ENCODE measurements around the gene DUSP10.

DNA sequence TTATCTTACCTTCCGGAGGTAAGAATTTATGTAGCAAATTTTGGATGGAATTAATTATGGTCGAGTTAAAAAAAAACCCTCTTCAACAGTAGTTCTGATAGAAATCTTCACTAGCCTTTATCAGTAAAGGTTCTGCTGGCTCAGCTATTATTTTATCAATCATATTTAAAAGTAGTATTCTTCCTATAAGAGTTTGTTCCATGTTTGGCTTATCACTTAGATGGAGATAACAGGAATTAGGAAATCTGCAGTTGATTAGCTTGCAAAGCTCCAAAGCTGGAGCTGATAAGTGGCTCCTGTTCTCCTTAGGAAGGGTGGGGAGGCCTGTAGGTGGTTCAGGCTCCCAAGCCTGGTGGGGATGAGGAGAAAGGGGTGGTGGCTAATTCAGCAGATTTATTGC, 31.5 kb upstream of the DUSP10 start:
- TF ChIP-seq EZH2 (IDR thresholded peaks at IDR 0.05; ENCODE audit: borderline replicate concordance, low read length), result no peak
- TF ChIP-seq, protein P1, sequence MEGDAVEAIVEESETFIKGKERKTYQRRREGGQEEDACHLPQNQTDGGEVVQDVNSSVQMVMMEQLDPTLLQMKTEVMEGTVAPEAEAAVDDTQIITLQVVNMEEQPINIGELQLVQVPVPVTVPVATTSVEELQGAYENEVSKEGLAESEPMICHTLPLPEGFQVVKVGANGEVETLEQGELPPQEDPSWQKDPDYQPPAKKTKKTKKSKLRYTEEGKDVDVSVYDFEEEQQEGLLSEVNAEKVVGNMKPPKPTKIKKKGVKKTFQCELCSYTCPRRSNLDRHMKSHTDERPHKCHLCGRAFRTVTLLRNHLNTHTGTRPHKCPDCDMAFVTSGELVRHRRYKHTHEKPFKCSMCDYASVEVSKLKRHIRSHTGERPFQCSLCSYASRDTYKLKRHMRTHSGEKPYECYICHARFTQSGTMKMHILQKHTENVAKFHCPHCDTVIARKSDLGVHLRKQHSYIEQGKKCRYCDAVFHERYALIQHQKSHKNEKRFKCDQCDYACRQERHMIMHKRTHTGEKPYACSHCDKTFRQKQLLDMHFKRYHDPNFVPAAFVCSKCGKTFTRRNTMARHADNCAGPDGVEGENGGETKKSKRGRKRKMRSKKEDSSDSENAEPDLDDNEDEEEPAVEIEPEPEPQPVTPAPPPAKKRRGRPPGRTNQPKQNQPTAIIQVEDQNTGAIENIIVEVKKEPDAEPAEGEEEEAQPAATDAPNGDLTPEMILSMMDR (IDR thresholded peaks at IDR 0.05; ENCODE audit: low read length), result no peak

Data from OCI-LY1 (cell line).